ENCODE measurements around the gene TPD52L1.

The TPD52L1 gene

DNA sequence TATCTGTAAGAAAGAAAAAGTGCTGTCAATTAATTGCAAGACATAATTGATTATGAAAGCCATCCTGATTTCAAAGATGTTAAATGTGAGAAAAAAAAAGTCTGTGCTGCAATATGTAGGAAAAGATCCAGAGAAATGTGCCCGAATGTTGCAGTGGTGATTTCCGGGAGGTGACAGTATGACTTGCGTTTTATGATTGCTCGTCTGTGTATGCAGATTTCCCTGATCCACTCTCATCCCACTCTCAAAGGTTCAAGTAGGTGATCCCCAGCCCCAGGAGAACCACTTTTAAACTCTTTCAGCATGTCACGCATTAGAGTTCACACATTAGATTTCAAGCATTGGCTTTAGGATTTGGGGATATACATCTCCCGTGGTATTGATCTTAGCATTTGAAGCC, 57.8 kb downstream of the TPD52L1 start:
- no peak for DNase-seq

GRCh38 chr6:125212377-125212776, 58.8 kb downstream of the TPD52L1 start:
- no peak for DNase-seq

DNA sequence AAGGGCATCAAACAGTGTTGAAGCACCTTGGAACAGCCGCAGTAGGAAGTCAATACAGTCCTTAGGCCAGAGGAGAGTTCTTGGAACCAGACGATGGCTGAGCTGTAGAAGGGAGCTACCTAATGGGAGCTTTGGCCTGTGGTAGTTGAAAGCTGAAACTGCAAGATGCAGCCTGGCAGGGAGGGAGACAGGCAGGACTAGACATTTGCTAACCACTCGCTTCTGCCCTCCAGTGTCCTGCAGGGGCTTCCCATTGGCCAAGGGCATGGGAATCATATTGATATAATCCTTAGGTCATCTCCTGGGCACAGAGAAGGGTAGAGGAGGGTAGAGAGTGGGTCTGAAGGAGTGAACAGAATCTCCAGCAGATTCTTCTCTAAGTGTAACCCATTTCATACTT, 60.4 kb downstream of the TPD52L1 start:
- no peak for DNase-seq

DNA sequence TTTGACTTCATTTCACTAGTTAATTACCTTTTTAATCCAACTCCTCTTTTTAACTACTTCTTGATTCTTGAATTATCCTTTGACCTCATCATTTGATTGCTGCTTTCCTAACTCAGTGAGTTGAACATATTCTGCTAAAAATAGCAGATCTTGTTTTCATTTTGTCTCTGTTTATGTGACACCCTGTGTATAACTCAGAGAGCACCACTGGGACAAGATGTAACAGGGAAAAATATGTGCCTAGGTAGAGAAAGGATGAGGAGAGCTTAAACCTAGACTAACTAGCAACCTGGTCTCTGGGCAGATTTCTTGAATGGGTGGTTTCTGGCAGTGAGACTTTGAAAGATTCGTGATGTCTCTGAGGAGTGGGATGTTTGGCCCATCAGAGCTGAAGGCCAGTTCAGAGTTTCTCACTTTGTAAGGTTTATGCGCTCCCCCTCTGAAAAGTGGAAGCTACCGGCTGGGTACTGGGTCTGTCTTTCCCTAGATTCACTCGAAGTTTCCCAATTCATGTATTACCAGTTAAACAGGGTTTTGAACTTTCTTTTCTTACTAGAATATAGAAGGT, 61.8 kb downstream of the TPD52L1 start:
- DNase-seq: no peak

GRCh38 chr6:125216015-125216414, 62.4 kb downstream of the TPD52L1 start:
- DNase-seq: no peak

GRCh38 chr6:125217369-125217768, 63.8 kb downstream of the TPD52L1 start:
- DNase-seq: no peak

- no peak for DNase-seq
Observed at GRCh38 chr6:125217992-125218391, 64.4 kb downstream of the TPD52L1 start.

DNA sequence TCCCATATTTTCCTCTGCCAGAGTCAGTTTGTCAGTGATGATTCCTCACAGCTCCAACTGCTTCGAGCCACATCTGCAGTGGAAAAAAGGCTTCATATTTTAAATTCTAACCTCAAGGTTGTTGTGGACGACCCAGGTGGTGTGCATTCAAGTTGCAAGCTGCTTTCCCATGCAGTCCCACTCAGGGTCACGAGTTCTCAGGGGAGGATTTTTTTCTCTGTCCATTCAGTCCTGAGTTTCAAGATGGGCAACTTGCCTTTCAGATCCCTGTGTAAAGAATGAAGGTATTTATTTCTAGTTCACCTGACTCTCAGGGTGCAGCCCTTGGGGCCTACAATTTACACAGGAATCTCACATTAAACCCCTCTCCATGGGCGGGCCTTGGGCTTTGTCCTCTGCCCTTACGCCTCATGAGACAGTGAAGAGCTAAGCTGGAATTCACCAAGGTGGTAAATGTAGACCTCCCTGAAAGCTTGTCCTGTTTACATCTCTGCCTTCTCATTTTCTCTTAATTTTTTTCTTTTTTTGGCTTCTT, 65.9 kb downstream of the TPD52L1 start:
- no peak for DNase-seq

DNA sequence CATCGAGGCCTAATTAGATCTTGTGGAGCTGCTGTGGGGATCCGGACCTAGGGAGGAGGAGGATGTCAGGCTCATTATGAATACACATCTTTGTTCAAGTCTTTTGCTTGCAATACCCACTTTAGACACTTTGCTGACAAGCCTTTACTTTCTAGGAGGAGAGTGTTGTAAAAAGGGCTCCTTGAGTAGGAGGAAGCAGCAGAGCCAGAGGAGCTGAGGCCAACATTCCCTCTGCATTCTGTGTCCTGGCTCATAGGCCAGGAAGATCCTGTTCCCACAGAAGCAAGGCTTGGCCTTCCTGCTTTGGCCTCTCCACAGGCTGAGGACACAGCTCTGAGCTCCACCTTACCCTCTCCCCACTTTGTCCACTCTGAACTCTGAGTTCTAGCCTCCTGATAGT, 67.1 kb downstream of the TPD52L1 start:
- DNase-seq: no peak

GRCh38 chr6:125222531-125223455, 69.2 kb downstream of the TPD52L1 start:
- no peak for DNase-seq

DNA sequence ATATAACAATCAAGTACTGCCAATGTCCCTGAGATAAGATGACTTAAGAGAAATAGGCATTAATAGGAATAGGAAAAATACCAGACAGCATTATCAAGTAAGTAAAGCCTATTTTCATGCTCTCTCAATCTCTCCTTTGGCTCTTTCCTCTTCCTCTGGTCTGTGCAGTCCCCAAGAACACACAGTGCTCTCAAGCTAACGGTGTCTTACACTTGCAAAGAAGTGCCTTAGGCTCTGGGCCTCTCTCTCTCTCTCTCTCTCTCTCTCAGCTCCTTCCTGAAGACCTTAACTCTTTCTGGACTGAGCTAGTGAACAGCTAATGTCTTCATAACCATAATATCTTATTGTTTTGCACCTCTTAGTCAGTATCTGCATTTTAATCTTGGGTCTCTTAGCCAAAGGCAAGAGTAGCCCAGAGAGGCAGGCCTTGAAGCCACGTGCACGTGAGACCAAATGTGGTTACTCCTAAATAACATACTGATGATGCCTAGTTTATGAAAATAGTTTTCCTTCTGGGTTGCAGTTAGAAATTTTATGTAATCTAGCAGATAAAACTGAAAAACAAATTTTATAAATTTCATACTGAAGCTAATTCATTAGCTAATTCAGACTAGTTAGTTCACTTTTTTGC, 70.8 kb downstream of the TPD52L1 start:
- no peak for DNase-seq

GRCh38 chr6:125227244-125227643, 73.7 kb downstream of the TPD52L1 start:
- no peak for DNase-seq

GRCh38 chr6:125228981-125229479, 75.5 kb downstream of the TPD52L1 start:
- no peak for DNase-seq

GRCh38 chr6:125230674-125231073, 77.1 kb downstream of the TPD52L1 start:
- DNase-seq: no peak

- DNase-seq: no peak
Observed at GRCh38 chr6:125231133-125231532, 77.6 kb downstream of the TPD52L1 start.

DNA sequence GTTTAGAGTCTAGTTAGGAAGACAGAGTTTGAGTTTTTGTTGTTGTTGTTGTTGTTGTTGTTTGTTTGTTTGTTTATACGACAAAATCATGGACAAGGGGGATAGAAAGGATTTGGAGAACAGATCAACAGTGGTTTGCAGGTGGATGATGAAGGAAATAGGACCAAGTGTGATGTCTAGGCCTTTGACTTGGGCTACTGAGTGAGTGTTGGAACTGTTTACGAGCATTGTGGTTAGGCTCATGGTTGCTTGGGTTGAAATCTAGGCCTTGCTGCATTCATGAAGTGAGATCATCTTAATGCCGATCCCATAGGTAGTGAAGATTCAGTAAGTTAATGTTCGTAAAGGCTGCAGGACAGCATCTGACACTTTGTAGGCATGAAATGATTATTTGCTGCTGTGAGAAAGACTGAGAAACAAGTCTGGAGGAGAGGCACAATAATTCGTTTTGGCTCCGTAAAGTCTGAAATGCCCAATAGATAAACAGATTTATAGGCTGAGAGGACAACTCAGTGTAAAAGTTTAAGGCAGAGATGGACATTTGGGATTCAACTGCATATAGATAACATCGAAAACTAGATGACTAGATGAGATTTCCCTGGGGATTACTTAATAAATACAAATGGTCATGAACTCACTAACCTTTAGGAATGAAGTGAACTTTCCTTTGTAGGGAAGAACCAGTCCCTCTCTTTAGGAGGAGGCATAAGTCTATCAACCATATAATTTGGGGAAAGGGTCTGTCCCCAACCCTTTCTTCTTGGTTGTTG, 78.2 kb downstream of the TPD52L1 start:
- no peak for DNase-seq

DNA sequence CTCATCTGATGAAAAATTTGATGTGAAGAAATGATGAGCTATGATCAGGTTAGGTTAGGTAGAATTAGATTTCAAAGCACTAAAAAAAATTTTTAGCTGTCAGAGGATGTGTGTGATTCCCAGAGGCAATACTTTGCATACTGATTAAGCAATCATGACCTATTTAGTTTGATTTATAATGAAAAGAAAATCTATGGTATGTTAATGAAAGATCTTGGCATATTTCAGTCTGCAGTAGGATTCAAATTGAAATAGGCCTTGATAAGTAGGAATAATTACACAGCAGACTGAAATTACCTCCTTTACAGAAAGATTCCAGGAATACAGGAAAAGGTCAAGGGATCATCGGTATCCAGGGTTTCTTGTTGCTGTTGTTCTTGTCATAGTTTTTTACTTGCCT, 78.9 kb downstream of the TPD52L1 start:
- no peak for DNase-seq

DNA sequence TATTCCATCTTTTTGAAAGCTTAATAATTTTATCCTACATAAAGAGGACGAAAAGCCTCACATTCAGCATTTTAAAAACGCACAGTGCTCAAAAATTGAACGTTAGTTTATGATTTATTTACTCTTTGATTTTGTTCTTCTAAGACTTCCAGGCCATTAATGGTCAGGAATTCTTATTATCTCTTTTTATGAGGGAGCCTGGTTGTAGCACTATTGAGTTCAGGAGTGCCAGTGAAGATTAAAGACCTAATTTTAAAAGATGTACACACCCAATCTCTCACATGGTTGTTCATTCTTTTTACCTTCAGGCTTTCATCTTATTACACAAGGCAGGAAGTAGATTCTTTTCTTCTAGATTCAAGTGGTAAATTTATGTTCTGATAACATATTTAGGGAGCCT, 79.6 kb downstream of the TPD52L1 start:
- DNase-seq: no peak

DNA sequence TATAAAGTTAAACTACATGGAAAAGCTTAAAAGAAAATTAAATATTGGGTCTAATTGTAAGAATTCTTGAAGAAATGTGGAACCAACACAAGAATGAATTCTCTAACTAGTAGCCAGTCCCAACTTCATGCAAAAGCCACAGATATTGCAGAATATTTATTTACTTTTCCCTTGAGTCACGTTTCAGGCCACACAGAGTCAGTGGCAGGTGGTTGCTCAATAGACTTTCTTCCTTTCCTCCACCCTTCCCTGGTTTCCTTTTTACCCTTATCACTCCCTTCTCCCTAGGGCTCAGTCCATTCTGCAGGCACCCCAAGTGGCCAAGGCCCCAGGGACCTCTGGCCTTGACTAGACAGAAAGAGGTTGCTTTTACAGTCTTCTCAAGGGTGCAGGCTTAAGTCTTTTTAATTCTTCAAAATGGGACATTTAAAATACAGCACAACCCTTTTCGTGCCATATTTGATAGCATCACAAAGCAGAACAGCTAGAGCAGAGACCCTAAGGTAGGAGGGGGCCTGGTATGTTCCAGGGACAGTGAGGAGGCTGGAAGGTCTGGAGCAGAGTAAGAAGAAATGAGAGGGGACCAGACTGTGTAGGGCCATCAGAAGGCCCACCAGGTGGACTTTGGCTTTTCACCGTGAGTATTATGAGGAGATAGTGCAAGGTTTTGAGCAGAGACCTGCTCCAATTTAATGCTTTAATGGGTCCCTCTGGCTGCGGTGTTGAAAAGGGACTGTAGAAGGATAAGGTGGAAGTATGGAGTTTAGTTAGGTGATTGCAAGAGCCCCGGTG, 83.2 kb downstream of the TPD52L1 start:
- DNase-seq: no peak

GRCh38 chr6:125237764-125238163, 84.2 kb downstream of the TPD52L1 start:
- no peak for DNase-seq

GRCh38 chr6:125245109-125245508, 91.5 kb downstream of the TPD52L1 start:
- no peak for DNase-seq

All from T-helper 2 cell (primary cell).